Urothelium cell line (cell line): ENCODE results near the gene POLR1C.
"Not testable (repeated sequence)": the region's sequence is repeated elsewhere in the genome, so short reads cannot be mapped to it uniquely, and the experiment has no call there.

ENCODE experiments used
- DNase-seq: peaks from one replicate; pipeline ENCODE4 v3.0.0; 2011; ENCODE audit warnings: low spot score, mixed read lengths
- FAIRE-seq: peaks from 2 replicates; lab custom pipeline; 2011; peaks lifted over from hg19 to GRCh38; lab: Jason Lieb, UNC

Gene POLR1C

DNA sequence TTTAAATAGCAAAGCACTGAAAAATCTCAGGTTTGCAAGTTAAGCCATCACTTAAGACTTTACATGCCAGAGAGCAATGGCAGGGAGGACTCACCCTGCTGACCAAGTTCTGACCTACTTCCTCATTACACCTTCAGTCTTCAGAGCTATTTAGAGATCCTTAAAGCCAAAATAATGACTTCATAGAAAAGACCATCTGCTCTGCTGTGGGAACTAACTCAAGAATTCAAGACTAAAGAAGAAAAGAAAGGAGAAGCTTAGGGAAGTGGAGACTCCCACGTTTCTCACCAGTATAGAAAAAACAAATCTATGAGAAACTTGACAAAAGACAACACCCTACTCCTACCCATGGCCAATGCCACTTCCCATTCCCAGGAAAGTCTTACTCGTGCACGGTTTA is 30.3 kb downstream of the POLR1C start:
- no peak for DNase-seq
- FAIRE-seq: no peak

DNA sequence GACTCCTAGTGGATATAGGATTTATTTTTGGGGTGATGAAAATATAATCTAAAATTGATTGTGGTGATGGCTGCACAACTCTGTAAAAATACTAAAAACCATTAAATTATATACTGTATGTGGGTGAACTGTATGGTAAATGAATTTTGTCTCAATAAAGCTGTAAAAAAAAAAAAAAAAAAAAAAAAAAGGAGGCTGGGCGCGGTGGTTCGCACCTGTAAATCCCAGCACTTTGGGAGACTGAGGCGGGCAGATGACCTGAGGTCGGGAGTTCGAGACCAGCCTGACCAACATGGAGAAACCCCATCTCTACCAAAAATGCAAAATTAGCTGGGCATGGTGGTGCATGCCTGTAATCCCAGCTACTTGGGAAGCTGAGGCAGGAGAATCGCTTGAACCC is 40.7 kb downstream of the POLR1C start:
- DNase-seq, FAIRE-seq: not testable (repeated sequence)

DNA sequence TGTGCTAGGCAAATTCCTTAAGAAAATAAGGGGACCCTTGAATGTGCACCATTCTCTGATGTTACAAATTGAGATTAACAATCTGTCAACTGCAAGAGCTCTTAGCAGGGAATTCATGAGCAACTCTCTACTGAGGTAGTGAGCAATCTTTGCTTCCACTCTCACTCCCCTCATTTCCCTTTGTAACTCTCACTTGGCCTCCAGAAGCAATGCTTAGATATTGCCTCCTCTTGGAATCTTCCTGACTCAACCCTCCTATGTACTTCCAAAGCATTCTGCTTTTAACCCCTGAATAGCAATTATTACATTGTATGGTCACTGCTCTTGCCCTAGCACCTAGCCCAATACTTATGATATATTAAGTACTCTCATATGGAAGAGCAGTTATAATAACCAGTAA is 42.4 kb downstream of the POLR1C start:
- DNase-seq: no peak
- no peak for FAIRE-seq

DNA sequence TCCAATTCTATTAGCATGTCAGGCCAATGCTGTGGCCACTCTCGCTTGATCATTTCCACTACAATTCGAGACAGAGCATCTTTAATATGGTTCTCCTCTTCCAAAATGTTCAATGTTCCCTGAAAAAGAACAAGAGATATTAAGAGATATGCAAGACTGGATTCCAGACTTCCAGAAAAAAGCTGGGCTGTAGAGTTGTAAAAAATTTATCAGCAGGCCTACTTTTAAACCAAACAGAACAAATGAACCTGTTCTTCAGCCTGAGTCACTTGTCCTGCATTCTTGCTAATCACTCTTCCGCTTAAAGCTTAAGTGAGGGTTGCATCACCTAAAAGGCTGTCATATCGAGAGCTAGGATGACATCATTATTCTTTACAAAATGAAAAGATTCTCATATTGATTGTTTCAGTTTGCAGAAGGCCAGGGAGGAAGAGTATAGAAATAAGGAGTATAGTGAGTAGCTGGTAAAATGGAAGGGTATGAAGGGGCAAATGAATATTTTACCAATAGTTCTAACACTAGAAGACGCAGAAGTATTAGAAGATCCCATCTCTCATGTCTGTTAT is 54.1 kb downstream of the POLR1C start:
- DNase-seq: no peak
- no peak for FAIRE-seq
